HepG2 (cell line): Measurements from ENCODE around the gene RERE. TPM values are rescaled to one million over a fixed set of nuclear protein-coding genes. Genes with fewer than 3 reads are reported as not detected.

Experiments used
- AGO2 ChIP-seq: fragments of 200-400 bp; formaldehyde crosslinking; optimal IDR thresholded peaks from 2 replicates; pipeline ENCODE3; 2017; ENCODE audit warnings: mild to moderate bottlenecking, low read depth, low read length, moderate library complexity
- ATM ChIP-seq: fragments of 450-650 bp; IDR thresholded peaks from 2 replicates; pipeline ENCODE4 v1.7.1; 2017; ENCODE audit warnings: mild to moderate bottlenecking, borderline replicate concordance
- ETV5 ChIP-seq: IDR thresholded peaks from 2 replicates; pipeline ENCODE4 v1.6.1; 2018; ENCODE audit warnings: missing biosample characterization, missing genetic modification reagents, inconsistent platforms, borderline replicate concordance
- HNF4A ChIP-seq: sonication (generic); formaldehyde crosslinking; IDR thresholded peaks from 2 replicates; pipeline ENCODE4 v1.4.0; 2020; ENCODE audit warnings: missing genetic modification reagents
- HOXA3 ChIP-seq: sonication (generic); formaldehyde crosslinking; IDR thresholded peaks from 2 replicates; pipeline ENCODE4 v1.5.0; 2020; ENCODE audit warnings: missing genetic modification reagents
- LCORL ChIP-seq, 2 experiments: fragments of 450-650 bp in 1 of 2; sonication (generic) in 1 of 2; formaldehyde crosslinking in 1 of 2; IDR thresholded peaks; 2 replicates each; pipeline versions ENCODE4 v1.5.0 to v1.6.1; 2017 to 2020; ENCODE audit warnings: antibody characterized with exemption in 1 of 2, missing genetic modification reagents in 1 of 2
- MAFF ChIP-seq: IDR thresholded peaks from 2 replicates; pipeline ENCODE4 v1.6.1; 2011; ENCODE audit warnings: low read depth, low read length, improper control_type of control experiment
- MIXL1 ChIP-seq: IDR thresholded peaks from 2 replicates; pipeline ENCODE4 v1.6.1; 2016
- ZBTB21 ChIP-seq: sonication (generic); formaldehyde crosslinking; IDR thresholded peaks from 2 replicates; pipeline ENCODE4 v1.4.0; 2020; ENCODE audit warnings: missing genetic modification reagents
- ZBTB40 ChIP-seq, 2 experiments: fragments of 450-650 bp in 1 of 2; sonication (generic) in 1 of 2; formaldehyde crosslinking in 1 of 2; IDR thresholded peaks; 2 replicates each; pipeline versions ENCODE4 v1.6.1 to v1.8.0; 2016 to 2022; ENCODE audit warnings: antibody characterized with exemption in 1 of 2, mild to moderate bottlenecking in 1 of 2, missing genetic modification reagents in 1 of 2
- ZEB1 ChIP-seq: IDR thresholded peaks from 2 replicates; pipeline ENCODE4 v1.6.1; 2012; ENCODE audit warnings: mild to moderate bottlenecking, low read depth, inconsistent platforms; ENCODE audit not compliant: insufficient replicate concordance
- ZGPAT ChIP-seq: IDR thresholded peaks from 2 replicates; pipeline ENCODE4 v1.6.1; 2016; ENCODE audit warnings: mild to moderate bottlenecking
- ZNF296 ChIP-seq: sonication (generic); formaldehyde crosslinking; conservative IDR thresholded peaks from 2 replicates; pipeline ENCODE4 v1.5.0; 2020; ENCODE audit warnings: mild to moderate bottlenecking, missing genetic modification reagents
- ZNF331 ChIP-seq: sonication (generic); formaldehyde crosslinking; IDR thresholded peaks from 2 replicates; pipeline ENCODE4 v1.4.0; 2020; ENCODE audit warnings: missing genetic modification reagents
- ZSCAN21 ChIP-seq: sonication (generic); formaldehyde crosslinking; IDR thresholded peaks from 2 replicates; pipeline ENCODE4 v1.8.0; 2022; ENCODE audit warnings: mild to moderate bottlenecking, missing genetic modification reagents, moderate library complexity, borderline replicate concordance
- polyA plus RNA-seq, 8 experiments: library from polyadenylated mRNA; depleted of rRNA in 3 of 8; stranded (reverse) in 7 of 8; unstranded in 1 of 8; fragments of >200 nt; fragmentation: Illumina TruSeq in 4 of 8; extraction: Trizol in 4 of 8; gene quantifications; 2 replicates each; pipeline versions ENCODE4 v1.2.1 to v1.2.3, GENCODE V29; 2011 to 2016; ENCODE audit warnings: low read depth in 4 of 8, missing spikeins in 1 of 8, mixed read lengths in 1 of 8; ENCODE audit not compliant: insufficient read depth in 1 of 8
- total RNA-seq, 5 experiments: library from RNA; depleted of rRNA; stranded (reverse); fragments of >200 nt; fragmentation: Illumina TruSeq; extraction: Trizol; gene quantifications; 2 replicates each; pipeline ENCODE4 v1.2.3, GENCODE V29; 2016; ENCODE audit warnings: low read depth in 1 of 5
- TF ChIP-seq, protein P1 (sequence below): sonication (generic); formaldehyde crosslinking; IDR thresholded peaks from 2 replicates; pipeline ENCODE4; 2020; ENCODE audit warnings: missing genetic modification reagents, mild to moderate bottlenecking, borderline replicate concordance

Gene RERE
- total and polyA plus RNA-seq, 2 of the 13 experiments (the other 11 are each of a cell fraction or from before 2014, with no cell fraction given): 18.3 to 21.9 TPM

DNA sequence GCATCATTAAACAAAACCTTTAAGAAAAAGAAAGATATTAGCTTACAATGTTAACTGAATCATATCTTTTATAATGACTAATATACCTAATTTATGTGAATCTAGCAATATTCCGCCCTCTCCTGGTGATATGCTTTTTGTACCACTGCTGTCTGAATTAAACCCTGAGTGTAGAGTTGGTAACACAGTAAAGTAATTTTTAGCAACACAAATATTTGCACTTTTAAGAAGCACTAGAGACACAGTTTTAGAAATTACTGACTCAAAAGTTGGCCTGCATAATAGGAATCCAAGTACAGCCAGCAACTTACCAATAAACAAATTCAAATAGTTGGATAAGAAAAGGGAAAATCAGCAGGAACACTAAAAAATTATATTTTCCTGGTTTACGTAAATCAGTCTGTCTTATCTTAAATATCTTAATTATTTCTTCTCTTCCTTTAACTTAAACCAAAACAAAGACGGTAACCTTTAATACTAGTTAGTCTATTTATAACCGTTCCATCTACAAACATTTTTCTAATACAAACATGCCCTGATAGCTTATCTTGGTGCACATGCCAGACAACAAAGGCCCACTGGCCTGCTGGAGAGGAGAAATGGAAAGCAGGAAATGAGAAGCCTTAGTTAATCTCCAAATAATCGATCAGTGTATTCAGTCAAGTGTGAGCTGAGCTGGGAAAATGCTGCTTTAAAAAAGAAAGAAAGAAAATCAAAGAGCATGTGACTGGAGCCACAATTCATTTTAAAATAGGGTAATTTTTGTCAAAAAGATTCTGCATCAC is 246.0 kb downstream of the RERE start (continued):
- TF ChIP-seq ZEB1: no peak
- peak; percentile 86; the same call in 1 of the 2 replicates for TF ChIP-seq MIXL1 (CRISPR knock-in tag)
- no peak for TF ChIP-seq AGO2
- TF ChIP-seq ZSCAN21 (CRISPR knock-in tag): no peak
- TF ChIP-seq ZBTB21 (CRISPR knock-in tag): no peak
- TF ChIP-seq HOXA3 (CRISPR knock-in tag): peak; percentile 17; the same call in 1 of the 2 replicates
- no peak for TF ChIP-seq ZBTB40 (IDR thresholded peaks at IDR 0.05)
- TF ChIP-seq ZBTB40 (CRISPR knock-in tag; IDR thresholded peaks at IDR 0.05): no peak; the same call in 1 of the 2 replicates
- peak; percentile 64 for TF ChIP-seq ZNF331 (CRISPR knock-in tag)
- no peak for TF ChIP-seq ATM
- no peak for TF ChIP-seq MAFF
- TF ChIP-seq HNF4A: peak; percentile 52
- TF ChIP-seq, protein P1, sequence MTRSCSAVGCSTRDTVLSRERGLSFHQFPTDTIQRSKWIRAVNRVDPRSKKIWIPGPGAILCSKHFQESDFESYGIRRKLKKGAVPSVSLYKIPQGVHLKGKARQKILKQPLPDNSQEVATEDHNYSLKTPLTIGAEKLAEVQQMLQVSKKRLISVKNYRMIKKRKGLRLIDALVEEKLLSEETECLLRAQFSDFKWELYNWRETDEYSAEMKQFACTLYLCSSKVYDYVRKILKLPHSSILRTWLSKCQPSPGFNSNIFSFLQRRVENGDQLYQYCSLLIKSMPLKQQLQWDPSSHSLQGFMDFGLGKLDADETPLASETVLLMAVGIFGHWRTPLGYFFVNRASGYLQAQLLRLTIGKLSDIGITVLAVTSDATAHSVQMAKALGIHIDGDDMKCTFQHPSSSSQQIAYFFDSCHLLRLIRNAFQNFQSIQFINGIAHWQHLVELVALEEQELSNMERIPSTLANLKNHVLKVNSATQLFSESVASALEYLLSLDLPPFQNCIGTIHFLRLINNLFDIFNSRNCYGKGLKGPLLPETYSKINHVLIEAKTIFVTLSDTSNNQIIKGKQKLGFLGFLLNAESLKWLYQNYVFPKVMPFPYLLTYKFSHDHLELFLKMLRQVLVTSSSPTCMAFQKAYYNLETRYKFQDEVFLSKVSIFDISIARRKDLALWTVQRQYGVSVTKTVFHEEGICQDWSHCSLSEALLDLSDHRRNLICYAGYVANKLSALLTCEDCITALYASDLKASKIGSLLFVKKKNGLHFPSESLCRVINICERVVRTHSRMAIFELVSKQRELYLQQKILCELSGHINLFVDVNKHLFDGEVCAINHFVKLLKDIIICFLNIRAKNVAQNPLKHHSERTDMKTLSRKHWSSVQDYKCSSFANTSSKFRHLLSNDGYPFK: no peak
- TF ChIP-seq ZGPAT: peak; percentile 73; the same call in 1 of the 2 replicates
- no peak for TF ChIP-seq ZNF296 (CRISPR knock-in tag)
- TF ChIP-seq LCORL (IDR thresholded peaks at IDR 0.05): no peak
- peak; percentile 39; the same call in 1 of the 2 replicates for TF ChIP-seq LCORL (CRISPR knock-in tag; IDR thresholded peaks at IDR 0.05)
- TF ChIP-seq ETV5: peak; percentile 93
